H1 (cell line): ENCODE data around the gene RTCA. TPM values are rescaled to one million over a fixed set of nuclear protein-coding genes. Genes with fewer than 3 reads are reported as not detected.

Experiments used
- CBX5 ChIP-seq: fragments of 300-800, 300-1000 bp; sonication (generic); IDR thresholded peaks from 2 replicates; pipeline ENCODE4 v1.7.1; 2016; ENCODE audit warnings: antibody characterized with exemption, low read length, low read depth
- GABPA ChIP-seq: IDR thresholded peaks from 2 replicates; pipeline ENCODE4 v1.6.1; 2011; ENCODE audit warnings: mild to moderate bottlenecking, low read length, moderate library complexity, borderline replicate concordance; ENCODE audit not compliant: insufficient read depth
- JUN ChIP-seq: IDR thresholded peaks from 2 replicates; pipeline ENCODE4 v1.6.1; 2011; ENCODE audit warnings: low read depth, mild to moderate bottlenecking, improper control_type of control experiment, low read length
- KDM4A ChIP-seq: IDR thresholded peaks from one replicate; pipeline ENCODE4 v1.7.1; 2012; ENCODE audit warnings: low read depth, mild to moderate bottlenecking, moderate library complexity, low read length, inconsistent platforms; ENCODE audit not compliant: severe bottlenecking
- RAD21 ChIP-seq, 2 experiments: IDR thresholded peaks in 1 of 2; conservative IDR thresholded peaks in 1 of 2; 2 replicates each; pipeline ENCODE4 v1.6.1; 2011; ENCODE audit warnings: low read depth in 2 of 2, low read length in 2 of 2, improper control_type of control experiment in 1 of 2, inconsistent platforms in 1 of 2, mild to moderate bottlenecking in 1 of 2, moderate library complexity in 1 of 2
- RNF2 ChIP-seq: fragments of 200-900, 300-1000 bp; sonication (generic); IDR thresholded peaks from 2 replicates; pipeline ENCODE4 v1.7.1; 2016; ENCODE audit warnings: borderline replicate concordance, low read depth, mild to moderate bottlenecking, antibody characterized with exemption, low read length; ENCODE audit not compliant: poor library complexity, severe bottlenecking; ENCODE audit errors: missing control alignments
- SRF ChIP-seq: IDR thresholded peaks from 2 replicates; pipeline ENCODE4 v1.6.1; 2011; ENCODE audit warnings: mild to moderate bottlenecking, low read depth, low read length, moderate library complexity
- ZNF274 ChIP-seq: IDR thresholded peaks from 2 replicates; pipeline ENCODE4 v1.7.0; 2012; ENCODE audit warnings: low read length, borderline replicate concordance; ENCODE audit errors: extremely low read depth
- polyA plus RNA-seq, 7 experiments: library from polyadenylated mRNA; depleted of rRNA in 3 of 7; stranded (reverse) in 5 of 7; unstranded in 2 of 7; fragments of >200 nt in 5 of 7; fragments of 200-250 nt in 2 of 7; gene quantifications; 1 replicate in 5 of 7; 2 replicates in 1 of 7; 4 replicates in 1 of 7; pipeline versions ENCODE4 v1.2.1 to v1.2.3, GENCODE V29; 2011 to 2013; ENCODE audit warnings: missing spikeins in 2 of 7, mixed read lengths in 2 of 7
- total RNA-seq: library from RNA; stranded (reverse); fragmentation: NEBNext Ultra II Directional; extraction: Animal tissue kit (Norgen Biotek cat#: 25700); gene quantifications from 2 replicates; pipeline ENCODE4 v1.2.1, GENCODE V29; 2021
- TF ChIP-seq, protein P1 (sequence below): fragments of 300-600 bp; sonication (generic); IDR thresholded peaks from 2 replicates; pipeline ENCODE4 v1.7.1; 2012; ENCODE audit warnings: low read length, moderate library complexity, mild to moderate bottlenecking, inconsistent platforms; ENCODE audit not compliant: insufficient replicate concordance

The RTCA gene
- total and polyA plus RNA-seq, 2 of the 8 experiments (the other 6 are each of a cell fraction or from before 2014, with no cell fraction given) = 13.8 to 31.6 TPM

DNA sequence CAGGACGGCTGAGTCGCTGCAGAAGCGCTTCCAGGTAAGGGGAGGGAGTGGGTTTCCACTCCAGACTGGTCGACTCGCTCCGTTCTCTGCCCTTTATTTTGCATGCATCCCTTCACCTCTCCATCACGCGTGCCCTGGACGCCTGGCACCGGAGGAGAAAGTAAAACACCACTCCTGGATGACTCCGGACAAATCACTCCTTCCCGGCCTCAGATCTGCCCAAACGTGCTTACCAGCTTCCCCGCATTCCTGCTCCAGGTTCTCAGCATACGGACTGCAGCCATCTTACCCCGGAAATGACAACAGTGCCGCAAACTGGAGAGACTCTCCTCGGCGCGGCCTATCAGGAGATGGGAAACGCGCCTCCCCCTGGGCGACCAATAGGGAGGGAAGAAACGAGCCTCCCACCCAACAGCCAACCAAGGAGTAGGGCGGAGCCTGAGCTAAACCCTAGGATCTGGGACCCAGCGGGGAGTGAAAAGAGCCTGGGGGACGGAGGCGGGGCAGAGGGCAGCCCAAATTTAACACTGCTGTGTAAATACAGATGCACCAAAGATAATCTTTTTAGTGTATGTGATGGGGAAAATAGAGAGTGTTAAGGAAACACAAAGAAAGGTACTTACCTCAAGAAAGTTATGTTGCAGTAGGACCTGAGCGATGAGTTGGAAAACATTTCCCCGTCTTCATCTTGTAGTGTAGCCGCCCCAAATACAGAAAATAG, 16.3 kb upstream of the RTCA start, which contains the start of gene DBT (continued):
- TF ChIP-seq SRF (no peak), CBX5 (no peak), ZNF274 (no peak), RAD21 (IDR thresholded peaks at IDR 0.05 in 1 of 2, conservative IDR thresholded peaks at IDR 0.05 in 1 of 2; ENCODE audit: low read depth in 2 of 2, low read length in 2 of 2) (0 out of 4 replicates have a peak, but pooled peaks of 1 of the 2 experiments have one; percentile 7), GABPA (no peak), JUN (no peak), RNF2 (no peak), KDM4A (peak; percentile 72)
- TF ChIP-seq, protein P1, sequence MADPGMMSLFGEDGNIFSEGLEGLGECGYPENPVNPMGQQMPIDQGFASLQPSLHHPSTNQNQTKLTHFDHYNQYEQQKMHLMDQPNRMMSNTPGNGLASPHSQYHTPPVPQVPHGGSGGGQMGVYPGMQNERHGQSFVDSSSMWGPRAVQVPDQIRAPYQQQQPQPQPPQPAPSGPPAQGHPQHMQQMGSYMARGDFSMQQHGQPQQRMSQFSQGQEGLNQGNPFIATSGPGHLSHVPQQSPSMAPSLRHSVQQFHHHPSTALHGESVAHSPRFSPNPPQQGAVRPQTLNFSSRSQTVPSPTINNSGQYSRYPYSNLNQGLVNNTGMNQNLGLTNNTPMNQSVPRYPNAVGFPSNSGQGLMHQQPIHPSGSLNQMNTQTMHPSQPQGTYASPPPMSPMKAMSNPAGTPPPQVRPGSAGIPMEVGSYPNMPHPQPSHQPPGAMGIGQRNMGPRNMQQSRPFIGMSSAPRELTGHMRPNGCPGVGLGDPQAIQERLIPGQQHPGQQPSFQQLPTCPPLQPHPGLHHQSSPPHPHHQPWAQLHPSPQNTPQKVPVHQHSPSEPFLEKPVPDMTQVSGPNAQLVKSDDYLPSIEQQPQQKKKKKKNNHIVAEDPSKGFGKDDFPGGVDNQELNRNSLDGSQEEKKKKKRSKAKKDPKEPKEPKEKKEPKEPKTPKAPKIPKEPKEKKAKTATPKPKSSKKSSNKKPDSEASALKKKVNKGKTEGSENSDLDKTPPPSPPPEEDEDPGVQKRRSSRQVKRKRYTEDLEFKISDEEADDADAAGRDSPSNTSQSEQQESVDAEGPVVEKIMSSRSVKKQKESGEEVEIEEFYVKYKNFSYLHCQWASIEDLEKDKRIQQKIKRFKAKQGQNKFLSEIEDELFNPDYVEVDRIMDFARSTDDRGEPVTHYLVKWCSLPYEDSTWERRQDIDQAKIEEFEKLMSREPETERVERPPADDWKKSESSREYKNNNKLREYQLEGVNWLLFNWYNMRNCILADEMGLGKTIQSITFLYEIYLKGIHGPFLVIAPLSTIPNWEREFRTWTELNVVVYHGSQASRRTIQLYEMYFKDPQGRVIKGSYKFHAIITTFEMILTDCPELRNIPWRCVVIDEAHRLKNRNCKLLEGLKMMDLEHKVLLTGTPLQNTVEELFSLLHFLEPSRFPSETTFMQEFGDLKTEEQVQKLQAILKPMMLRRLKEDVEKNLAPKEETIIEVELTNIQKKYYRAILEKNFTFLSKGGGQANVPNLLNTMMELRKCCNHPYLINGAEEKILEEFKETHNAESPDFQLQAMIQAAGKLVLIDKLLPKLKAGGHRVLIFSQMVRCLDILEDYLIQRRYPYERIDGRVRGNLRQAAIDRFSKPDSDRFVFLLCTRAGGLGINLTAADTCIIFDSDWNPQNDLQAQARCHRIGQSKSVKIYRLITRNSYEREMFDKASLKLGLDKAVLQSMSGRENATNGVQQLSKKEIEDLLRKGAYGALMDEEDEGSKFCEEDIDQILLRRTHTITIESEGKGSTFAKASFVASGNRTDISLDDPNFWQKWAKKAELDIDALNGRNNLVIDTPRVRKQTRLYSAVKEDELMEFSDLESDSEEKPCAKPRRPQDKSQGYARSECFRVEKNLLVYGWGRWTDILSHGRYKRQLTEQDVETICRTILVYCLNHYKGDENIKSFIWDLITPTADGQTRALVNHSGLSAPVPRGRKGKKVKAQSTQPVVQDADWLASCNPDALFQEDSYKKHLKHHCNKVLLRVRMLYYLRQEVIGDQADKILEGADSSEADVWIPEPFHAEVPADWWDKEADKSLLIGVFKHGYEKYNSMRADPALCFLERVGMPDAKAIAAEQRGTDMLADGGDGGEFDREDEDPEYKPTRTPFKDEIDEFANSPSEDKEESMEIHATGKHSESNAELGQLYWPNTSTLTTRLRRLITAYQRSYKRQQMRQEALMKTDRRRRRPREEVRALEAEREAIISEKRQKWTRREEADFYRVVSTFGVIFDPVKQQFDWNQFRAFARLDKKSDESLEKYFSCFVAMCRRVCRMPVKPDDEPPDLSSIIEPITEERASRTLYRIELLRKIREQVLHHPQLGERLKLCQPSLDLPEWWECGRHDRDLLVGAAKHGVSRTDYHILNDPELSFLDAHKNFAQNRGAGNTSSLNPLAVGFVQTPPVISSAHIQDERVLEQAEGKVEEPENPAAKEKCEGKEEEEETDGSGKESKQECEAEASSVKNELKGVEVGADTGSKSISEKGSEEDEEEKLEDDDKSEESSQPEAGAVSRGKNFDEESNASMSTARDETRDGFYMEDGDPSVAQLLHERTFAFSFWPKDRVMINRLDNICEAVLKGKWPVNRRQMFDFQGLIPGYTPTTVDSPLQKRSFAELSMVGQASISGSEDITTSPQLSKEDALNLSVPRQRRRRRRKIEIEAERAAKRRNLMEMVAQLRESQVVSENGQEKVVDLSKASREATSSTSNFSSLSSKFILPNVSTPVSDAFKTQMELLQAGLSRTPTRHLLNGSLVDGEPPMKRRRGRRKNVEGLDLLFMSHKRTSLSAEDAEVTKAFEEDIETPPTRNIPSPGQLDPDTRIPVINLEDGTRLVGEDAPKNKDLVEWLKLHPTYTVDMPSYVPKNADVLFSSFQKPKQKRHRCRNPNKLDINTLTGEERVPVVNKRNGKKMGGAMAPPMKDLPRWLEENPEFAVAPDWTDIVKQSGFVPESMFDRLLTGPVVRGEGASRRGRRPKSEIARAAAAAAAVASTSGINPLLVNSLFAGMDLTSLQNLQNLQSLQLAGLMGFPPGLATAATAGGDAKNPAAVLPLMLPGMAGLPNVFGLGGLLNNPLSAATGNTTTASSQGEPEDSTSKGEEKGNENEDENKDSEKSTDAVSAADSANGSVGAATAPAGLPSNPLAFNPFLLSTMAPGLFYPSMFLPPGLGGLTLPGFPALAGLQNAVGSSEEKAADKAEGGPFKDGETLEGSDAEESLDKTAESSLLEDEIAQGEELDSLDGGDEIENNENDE = no peak
